Upper lobe of left lung (tissue), 6 donors: Measurements from ENCODE around the gene NLRP4. TPM values are rescaled to one million over a fixed set of nuclear protein-coding genes. Genes with fewer than 3 reads are reported as not detected.

Experiments used
- ATAC-seq, 2 donors: fragments of 200-7000 bp; cut with Tn5 transposase; one replicate each; pipeline ENCODE4 v1.9.1; 2022; ENCODE audit warnings: mild to moderate bottlenecking in 2 of 2, moderate library complexity in 2 of 2; ENCODE audit not compliant: low FRiP score in 2 of 2
- DNase-seq, 2 donors: peaks; one replicate each; pipeline ENCODE4 v3.0.0-alpha.2; 2019 to 2020
- H3K27ac ChIP-seq, 4 donors: fragments of 200-600 bp; sonication (generic); one replicate each; pipeline ENCODE4 v1.5.1; 2016 to 2019
- H3K27me3 ChIP-seq, 4 donors: fragments of 200-600 bp; sonication (generic); one replicate each; pipeline ENCODE4 v1.5.1; 2017 to 2019
- H3K36me3 ChIP-seq, 4 donors: fragments of 200-600 bp; sonication (generic); one replicate each; pipeline ENCODE4 v1.5.1; 2016 to 2019
- H3K4me1 ChIP-seq, 4 donors: fragments of 200-600 bp; sonication (generic); one replicate each; pipeline ENCODE4 v1.5.1; 2018 to 2019
- H3K4me3 ChIP-seq, 4 donors: fragments of 200-600 bp; sonication (generic); one replicate each; pipeline ENCODE4 v1.5.1; 2017 to 2019; ENCODE audit warnings: mild to moderate bottlenecking in 2 of 4, moderate library complexity in 1 of 4
- H3K9me3 ChIP-seq, 4 donors: fragments of 200-600 bp; sonication (generic); one replicate each; pipeline ENCODE4 v1.5.1; 2018 to 2019
- CTCF ChIP-seq, 6 experiments: fragments of 450-650 bp in 4 of 6; fragments of 200-600 bp in 2 of 6; sonication (generic) in 2 of 6; IDR thresholded peaks; one replicate each; pipeline ENCODE4 v1.5.1; 2016 to 2019; ENCODE audit warnings: antibody characterized with exemption in 6 of 6
- EP300 ChIP-seq, 4 donors: sonication (generic); formaldehyde crosslinking; IDR thresholded peaks; one replicate each; pipeline ENCODE4 v1.5.1; 2017; ENCODE audit warnings: antibody characterized with exemption in 4 of 4, control low read depth in 2 of 4
- POLR2A ChIP-seq, 4 donors: fragments of 450-650 bp; IDR thresholded peaks; one replicate each; pipeline ENCODE4 v1.5.1; 2016 to 2017; ENCODE audit warnings: antibody characterized with exemption in 4 of 4, mild to moderate bottlenecking in 2 of 4
- POLR2AphosphoS5 ChIP-seq, 2 donors: sonication (generic); formaldehyde crosslinking; IDR thresholded peaks; one replicate each; pipeline ENCODE4 v1.5.1; 2017; ENCODE audit warnings: antibody characterized with exemption in 2 of 2
- WGBS, 2 donors: methylation state at CpG; one replicate each; pipeline ENCODE4 v1.1.5; 2017 to 2018; 5-methylcytosine and 5-hydroxymethylcytosine counted together
- total RNA-seq, 6 donors: library from RNA; depleted of rRNA in 4 of 6; stranded (reverse); fragments of >200 nt in 4 of 6; gene quantifications; one replicate each; pipeline versions ENCODE4 v1.1.0 to v1.2.1, GENCODE V29; 2016 to 2021
- donor health status: DM: no; HTN: no; CAD: no; lungs with moderate emphysema.
- donor health status: DM: no; HTN: yes; CAD: no; lungs with severe emphysema.

The NLRP4 gene
- total RNA-seq, 6 donors from 2014 or later, result not detected

- WGBS, 2 donors, result 78 to 86% methylated on average over 3 of the region's 3 CpGs
- ATAC-seq (no peak), DNase-seq (no peak)
- Histone ChIP-seq H3K4me1 (no peaks in the 10 kb centered on the region), H3K27me3 (no peaks in the 10 kb centered on the region), H3K27ac (no peak overlapping the region), H3K9me3 (no peaks in the 10 kb centered on the region), H3K4me3 (no peak overlapping the region), H3K36me3 (no peaks in the 10 kb centered on the region)
- TF ChIP-seq POLR2A (IDR thresholded peaks at IDR 0.05) (no peak), CTCF (IDR thresholded peaks at IDR 0.05) (no peak), EP300 (IDR thresholded peaks at IDR 0.05) (no peak), POLR2AphosphoS5 (IDR thresholded peaks at IDR 0.05) (no peak)
Measured at GRCh38 chr19:55907746-55908145, 71.4 kb downstream of the NLRP4 start.

DNA sequence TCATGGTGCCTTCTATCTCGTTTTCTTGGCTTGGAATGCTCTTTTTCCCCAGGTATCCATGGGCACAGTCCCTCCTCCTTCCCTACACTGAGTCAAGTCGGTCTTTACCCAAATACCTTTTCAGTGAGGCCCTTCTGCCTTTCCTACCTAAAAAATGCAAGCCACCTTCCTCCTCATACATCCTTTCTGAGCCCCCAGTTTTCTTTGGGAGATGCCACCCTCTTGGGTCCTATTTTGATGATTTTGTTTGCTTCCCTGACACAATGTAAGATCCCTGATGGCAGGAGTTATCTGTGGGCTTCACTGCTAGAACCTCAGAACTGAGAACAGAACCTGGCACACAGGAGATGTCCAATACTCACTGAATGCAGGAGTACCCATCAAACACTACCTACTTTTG, 73.5 kb downstream of the NLRP4 start:
- no peak overlapping the region for H3K27ac ChIP-seq
- no peaks in the 10 kb centered on the region for H3K36me3 ChIP-seq
- DNase-seq (no peak), ATAC-seq (no peak)
- no peak overlapping the region for H3K4me3 ChIP-seq
- WGBS, 2 donors, result 42 to 78% methylated on average over 2 of the region's 2 CpGs
- TF ChIP-seq POLR2AphosphoS5 (IDR thresholded peaks at IDR 0.05) (no peak), POLR2A (IDR thresholded peaks at IDR 0.05) (no peak), EP300 (IDR thresholded peaks at IDR 0.05) (no peak), CTCF (IDR thresholded peaks at IDR 0.05) (no peak)
- H3K4me1 ChIP-seq, result no peaks in the 10 kb centered on the region
- no peaks in the 10 kb centered on the region for H3K27me3 ChIP-seq
- no peaks in the 10 kb centered on the region for H3K9me3 ChIP-seq

DNA sequence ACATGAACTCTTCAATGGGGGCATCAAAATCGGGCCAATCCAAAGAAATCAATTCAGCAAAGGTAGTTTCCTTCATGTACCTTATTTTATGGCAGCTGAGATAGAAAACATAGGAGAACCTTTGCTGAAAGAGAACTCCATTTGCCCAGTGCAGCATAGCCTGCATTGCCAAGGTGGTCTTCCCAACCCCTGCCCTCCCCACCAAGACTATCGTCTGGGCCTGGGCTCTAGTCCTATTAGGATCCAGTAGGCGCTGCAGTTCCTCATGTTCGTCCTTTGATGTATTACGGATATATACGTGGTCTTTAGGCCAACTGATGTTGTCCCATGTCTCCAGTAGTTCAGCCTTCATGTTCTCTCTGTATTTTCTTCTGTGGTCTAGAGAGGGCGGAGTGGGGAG, 76.6 kb downstream of the NLRP4 start:
- Histone ChIP-seq H3K27ac (no peak overlapping the region), H3K4me3 (no peak overlapping the region), H3K4me1 (no peaks in the 10 kb centered on the region), H3K36me3 (no peaks in the 10 kb centered on the region), H3K27me3 (no peaks in the 10 kb centered on the region), H3K9me3 (peaks cover 0 to 9% (median 3%) of the 10 kb centered on the region in 4 donors)
- DNase-seq (no peak), ATAC-seq (no peak)
- TF ChIP-seq CTCF (IDR thresholded peaks at IDR 0.05) (no peak), EP300 (IDR thresholded peaks at IDR 0.05) (no peak), POLR2AphosphoS5 (IDR thresholded peaks at IDR 0.05) (no peak), POLR2A (IDR thresholded peaks at IDR 0.05) (no peak)
- 79 to 85% methylated on average over 7 of the region's 7 CpGs for WGBS, 2 donors

DNA sequence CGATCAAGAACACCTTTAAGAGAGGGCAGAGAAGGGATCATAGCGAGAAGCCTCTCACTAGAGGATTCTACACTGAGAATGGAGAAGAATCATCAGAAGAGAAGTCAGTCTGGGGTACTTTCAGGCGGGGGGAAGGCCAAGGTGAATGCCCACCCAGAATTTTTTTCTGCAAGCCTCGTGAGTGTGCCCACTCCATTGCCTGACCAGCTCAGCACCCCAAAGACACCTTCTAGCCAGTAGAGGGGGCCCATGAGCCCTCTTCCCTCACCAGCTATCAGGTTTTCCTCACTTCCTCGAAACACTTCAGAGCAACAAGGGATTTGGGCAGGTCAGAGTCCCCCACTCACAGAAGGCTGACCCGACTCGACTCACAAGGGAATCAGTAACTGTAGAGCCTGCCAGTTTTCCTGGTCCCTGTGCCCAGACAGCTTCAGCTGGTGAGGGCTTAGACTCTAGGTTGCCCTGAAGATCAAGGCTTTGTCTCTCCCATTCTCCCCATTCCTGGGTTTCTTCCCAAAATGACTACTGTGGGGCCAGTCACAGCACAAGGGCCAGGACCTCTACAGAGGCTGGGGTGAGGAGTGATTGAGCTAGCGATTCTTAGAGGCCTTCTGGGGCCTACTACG, 77.4 kb downstream of the NLRP4 start:
- H3K4me1 ChIP-seq, result no peaks in the 10 kb centered on the region
- ATAC-seq (no peak), DNase-seq (no peak)
- 45 to 60% methylated on average over 9 of the region's 9 CpGs for WGBS, 2 donors
- H3K36me3 ChIP-seq, result no peaks in the 10 kb centered on the region
- H3K27me3 ChIP-seq, result no peaks in the 10 kb centered on the region
- H3K27ac ChIP-seq, result no peak overlapping the region
- TF ChIP-seq POLR2A (IDR thresholded peaks at IDR 0.05) (no peak), EP300 (IDR thresholded peaks at IDR 0.05) (no peak), CTCF (IDR thresholded peaks at IDR 0.05) (no peak), POLR2AphosphoS5 (IDR thresholded peaks at IDR 0.05) (no peak)
- H3K4me3 ChIP-seq, result no peak overlapping the region
- H3K9me3 ChIP-seq, result peaks cover 0 to 9% (median 4%) of the 10 kb centered on the region in 4 donors

DNA sequence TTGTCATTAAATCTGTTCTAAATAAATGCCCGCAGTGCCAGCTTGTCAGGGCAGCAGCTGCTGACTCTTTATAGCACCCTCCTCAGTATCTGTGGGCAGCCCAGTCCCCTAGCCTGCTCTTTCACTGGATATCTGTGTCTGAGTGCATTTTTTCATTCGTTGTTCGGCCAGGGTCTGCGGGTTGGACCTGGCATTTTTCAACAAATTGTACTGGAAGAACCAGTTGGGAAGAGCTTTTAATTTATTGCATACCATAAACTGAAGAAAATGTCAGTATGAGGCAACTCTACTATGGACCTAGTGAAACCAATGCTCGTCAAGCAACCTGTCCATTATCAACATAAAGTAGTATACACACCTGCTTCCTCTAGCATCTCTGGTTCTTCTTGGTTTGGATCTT, 87.2 kb downstream of the NLRP4 start:
- ATAC-seq, result no peak
- WGBS, 2 donors, result 74 to 77% methylated on average over 5 of the region's 5 CpGs

More for the DNA sequence above, 87.2 kb downstream of the NLRP4 start:
- Histone ChIP-seq H3K9me3 (peaks cover 0 to 22% (median 3%) of the 10 kb centered on the region in 4 donors), H3K36me3 (no peaks in the 10 kb centered on the region), H3K27me3 (no peaks in the 10 kb centered on the region), H3K27ac (no peak overlapping the region), H3K4me3 (no peak overlapping the region), H3K4me1 (no peaks in the 10 kb centered on the region)
- DNase-seq, result no peak
- TF ChIP-seq POLR2A (IDR thresholded peaks at IDR 0.05), result no peak
- TF ChIP-seq EP300 (IDR thresholded peaks at IDR 0.05), result no peak
- no peak for TF ChIP-seq POLR2AphosphoS5 (IDR thresholded peaks at IDR 0.05)
- no peak for TF ChIP-seq CTCF (IDR thresholded peaks at IDR 0.05)
